RWPE1 (cell line): ENCODE data around the gene ZNF282.

Experiments
- CTCF ChIA-PET: fragments of 350-600 bp; sonication (Branson Sonifier 250); formaldehyde crosslinking; extraction: SDS; loops from one replicate; lab custom pipeline; 2021; lab: Yijun Ruan, JAX
- POLR2A ChIA-PET: fragments of 400-600 bp; formaldehyde crosslinking; extraction: SDS; loops from one replicate; lab custom pipeline; 2020; ENCODE audit warnings: antibody characterized with exemption; ENCODE audit not compliant: low non-redundant PET; lab: Yijun Ruan, JAX
- DNase-seq: peaks from one replicate; pipeline ENCODE4 v3.0.0; 2012; ENCODE audit warnings: low spot score
- H3K27ac ChIP-seq: fragments of 450-650 bp; 2 replicates; pipeline ENCODE4 v1.5.1; 2017
- TF ChIP-seq, protein P1 (sequence below): fragments of 450-650 bp; conservative IDR thresholded peaks from 2 replicates; pipeline ENCODE4 v1.5.1; 2017; ENCODE audit warnings: low read depth, mild to moderate bottlenecking

ZNF282 gene

GRCh38 chr7:149154056-149154455 lies 41.3 kb upstream of the ZNF282 start:
- CTCF ChIA-PET, result no interaction called here
- POLR2A ChIA-PET, result no interaction called here
- TF ChIP-seq, protein P1, sequence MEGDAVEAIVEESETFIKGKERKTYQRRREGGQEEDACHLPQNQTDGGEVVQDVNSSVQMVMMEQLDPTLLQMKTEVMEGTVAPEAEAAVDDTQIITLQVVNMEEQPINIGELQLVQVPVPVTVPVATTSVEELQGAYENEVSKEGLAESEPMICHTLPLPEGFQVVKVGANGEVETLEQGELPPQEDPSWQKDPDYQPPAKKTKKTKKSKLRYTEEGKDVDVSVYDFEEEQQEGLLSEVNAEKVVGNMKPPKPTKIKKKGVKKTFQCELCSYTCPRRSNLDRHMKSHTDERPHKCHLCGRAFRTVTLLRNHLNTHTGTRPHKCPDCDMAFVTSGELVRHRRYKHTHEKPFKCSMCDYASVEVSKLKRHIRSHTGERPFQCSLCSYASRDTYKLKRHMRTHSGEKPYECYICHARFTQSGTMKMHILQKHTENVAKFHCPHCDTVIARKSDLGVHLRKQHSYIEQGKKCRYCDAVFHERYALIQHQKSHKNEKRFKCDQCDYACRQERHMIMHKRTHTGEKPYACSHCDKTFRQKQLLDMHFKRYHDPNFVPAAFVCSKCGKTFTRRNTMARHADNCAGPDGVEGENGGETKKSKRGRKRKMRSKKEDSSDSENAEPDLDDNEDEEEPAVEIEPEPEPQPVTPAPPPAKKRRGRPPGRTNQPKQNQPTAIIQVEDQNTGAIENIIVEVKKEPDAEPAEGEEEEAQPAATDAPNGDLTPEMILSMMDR, result no peak
- no peak for DNase-seq
- peak overlapping the region; percentile 18; the same call in 1 of the 2 replicates for H3K27ac ChIP-seq

- POLR2A ChIA-PET, result no interaction called here
- CTCF ChIA-PET, result no interaction called here
- no peak for DNase-seq
- no peak overlapping the region for H3K27ac ChIP-seq
- TF ChIP-seq, protein P1, result no peak
Measured at GRCh38 chr7:149156898-149157297, 38.4 kb upstream of the ZNF282 start.

DNA sequence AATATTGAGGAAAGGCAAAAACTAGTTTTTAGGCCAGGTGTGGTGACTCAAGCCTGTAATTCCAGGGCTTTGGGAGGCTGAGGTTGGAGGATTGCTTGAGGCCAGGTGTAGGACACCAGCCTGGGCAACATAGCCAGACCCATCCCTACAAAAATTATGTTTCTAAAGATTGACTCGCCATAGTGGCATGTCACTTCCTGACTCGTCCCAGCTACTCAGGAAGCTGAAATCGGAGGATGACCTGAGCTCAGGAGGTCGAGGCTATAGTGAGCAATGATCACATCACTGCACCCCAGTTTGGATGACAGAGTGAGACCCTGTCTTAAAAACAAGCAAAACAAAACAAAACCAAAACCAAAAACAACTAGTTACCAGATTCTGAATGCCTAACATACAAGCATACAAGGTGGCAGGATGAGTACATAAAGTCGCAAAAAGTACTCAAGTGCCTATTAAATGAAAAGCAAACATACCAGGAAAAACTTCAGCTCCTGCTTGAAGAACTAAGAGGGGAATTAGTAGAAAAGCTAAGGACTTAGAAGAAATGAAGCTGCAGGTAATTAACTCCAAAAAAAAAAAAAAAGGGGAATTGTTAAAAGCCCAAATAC lies 34.0 kb upstream of the ZNF282 start:
- DNase-seq, result no peak
- TF ChIP-seq, protein P1, result no peak
- CTCF ChIA-PET, result interaction anchor here (1.0 kb wide), 1 partner anchor 79 kb away, joined by 6 read pairs; no protein-coding TSS in a partner anchor
- peak overlapping the region; percentile 40 for H3K27ac ChIP-seq
- POLR2A ChIA-PET, result no interaction called here

DNA sequence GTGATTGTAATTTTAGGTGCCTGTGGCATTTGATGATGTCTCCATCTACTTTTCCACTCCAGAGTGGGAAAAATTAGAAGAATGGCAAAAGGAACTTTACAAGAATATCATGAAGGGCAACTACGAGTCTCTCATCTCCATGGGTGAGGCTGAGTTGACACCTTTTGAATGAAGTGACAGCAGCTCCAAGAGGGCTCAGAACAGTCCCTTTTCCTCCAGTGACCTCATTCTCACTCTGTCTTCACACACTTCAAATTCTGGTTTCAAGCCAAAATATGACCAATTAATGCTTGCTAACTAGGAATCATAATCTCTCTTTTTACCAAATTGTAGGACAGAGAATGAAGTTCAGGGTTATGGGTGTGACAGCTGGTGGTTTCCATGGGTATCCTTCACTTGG lies 29.2 kb upstream of the ZNF282 start:
- H3K27ac ChIP-seq, result no peak overlapping the region
- ChIA-PET POLR2A (no interaction called here), CTCF (no interaction called here)
- TF ChIP-seq, protein P1, result no peak
- no peak for DNase-seq

GRCh38 chr7:149166630-149167352 lies 28.6 kb upstream of the ZNF282 start:
- POLR2A ChIA-PET, result no interaction called here
- no peak for DNase-seq
- TF ChIP-seq, protein P1, result no peak
- no peak overlapping the region for H3K27ac ChIP-seq
- CTCF ChIA-PET, result no interaction called here

DNA sequence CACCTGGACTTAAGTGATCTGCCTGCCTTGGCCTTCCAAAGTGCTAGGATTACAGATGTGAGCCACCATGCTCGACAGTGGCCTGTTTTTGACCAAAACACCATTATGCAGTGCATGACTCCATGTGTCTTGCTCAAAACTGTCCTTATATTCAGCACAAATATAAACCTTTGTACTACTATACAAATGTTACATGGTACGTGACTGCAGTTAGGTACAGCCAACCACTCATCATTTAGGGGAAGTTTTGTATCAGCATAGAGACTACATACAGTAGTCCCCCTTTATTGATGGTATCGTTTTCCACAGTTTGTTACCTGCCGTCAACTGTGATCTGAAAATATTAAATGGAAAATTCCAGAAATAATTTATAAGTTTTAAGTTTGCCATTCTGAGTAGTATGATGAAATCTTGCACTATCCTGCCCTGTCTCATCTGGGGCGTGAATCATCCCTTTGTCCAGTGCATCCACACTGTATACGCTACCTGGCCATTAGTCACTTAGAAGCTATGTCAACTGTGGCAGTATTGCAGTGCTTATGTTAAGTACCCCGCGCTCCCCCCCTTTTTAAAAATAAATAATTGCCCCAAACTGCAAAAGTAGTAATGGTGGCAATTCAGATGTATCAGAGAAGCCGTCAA lies 23.3 kb upstream of the ZNF282 start:
- CTCF ChIA-PET, result interaction anchor here (0.5 kb wide), 1 partner anchor 45 kb away, joined by 3 read pairs; no protein-coding TSS in a partner anchor
- H3K27ac ChIP-seq, result peak overlapping the region; percentile 82
- POLR2A ChIA-PET, result no interaction called here
- peak; percentile 64 for DNase-seq
- TF ChIP-seq, protein P1, result no peak
